IPS DF 6.9 (cell line): ENCODE data around the gene TAC1.
"Not testable (repeated sequence)": the region's sequence is repeated elsewhere in the genome, so short reads cannot be mapped to it uniquely, and the experiment has no call there.

Experiments
- DNase-seq: peaks from one replicate; pipeline ENCODE4 v3.0.0-alpha.2; 2013; ENCODE audit warnings: low read depth, low spot score
- H3K27ac ChIP-seq: one replicate; pipeline ENCODE4 v1.5.1; 2013; ENCODE audit warnings: low read length, control low read depth
- H3K27me3 ChIP-seq: 2 replicates; pipeline ENCODE4 v1.6.1; 2013; ENCODE audit warnings: mild to moderate bottlenecking, low read length; ENCODE audit not compliant: control insufficient read depth, insufficient read depth
- H3K36me3 ChIP-seq: 2 replicates; pipeline ENCODE4 v1.6.1; 2013; ENCODE audit warnings: low read length; ENCODE audit not compliant: control insufficient read depth, insufficient read depth
- H3K4me1 ChIP-seq: 2 replicates; pipeline ENCODE4 v1.6.1; 2013; ENCODE audit warnings: low read length; ENCODE audit not compliant: control insufficient read depth, insufficient read depth
- H3K4me3 ChIP-seq: 2 replicates; pipeline ENCODE4 v1.5.1; 2013; ENCODE audit warnings: mild to moderate bottlenecking, low read length
- H3K9me3 ChIP-seq: 2 replicates; pipeline ENCODE4 v1.6.1; 2013; ENCODE audit warnings: low read length, inconsistent platforms; ENCODE audit not compliant: control insufficient read depth, insufficient read depth
- whole genome bisulfite sequencing: extraction: QIAGEN DNeasy Blood & Tissue Kit; methylation state at CpG from one replicate; pipeline ENCODE4 v1.1.7; 2013; ENCODE audit warnings: mixed read lengths, missing lambda C conversion rate; ENCODE audit not compliant: insufficient read length, insufficient coverage; 5-methylcytosine and 5-hydroxymethylcytosine counted together

The TAC1 gene

DNA sequence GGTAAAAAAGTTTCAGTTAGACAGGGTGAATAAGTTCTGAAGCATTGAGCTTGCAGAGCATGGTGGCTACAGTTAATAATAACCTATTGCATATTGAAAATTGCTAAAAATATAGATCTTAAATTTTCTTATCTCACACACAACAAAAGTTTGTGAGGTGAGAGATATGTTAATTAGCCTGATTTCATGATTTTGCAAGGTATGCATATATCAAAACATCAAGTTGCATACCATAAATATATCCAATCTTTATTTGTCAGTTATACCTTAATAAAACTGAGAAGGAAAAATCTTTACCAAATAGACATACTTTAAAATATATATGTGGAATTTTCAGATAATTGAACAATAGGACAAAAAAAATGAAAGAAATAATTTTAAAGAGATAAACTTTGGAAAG, 16.6 kb downstream of the TAC1 start:
- no peaks in the 10 kb centered on the region for H3K36me3 ChIP-seq
- H3K27me3 ChIP-seq, result no peaks in the 10 kb centered on the region
- H3K4me1 ChIP-seq, result no peaks in the 10 kb centered on the region
- H3K27ac ChIP-seq, result no peak overlapping the region
- H3K4me3 ChIP-seq, result no peak overlapping the region
- no peak for DNase-seq
- no peaks in the 10 kb centered on the region for H3K9me3 ChIP-seq

- H3K27ac ChIP-seq, result no peak overlapping the region
- no peaks in the 10 kb centered on the region for H3K36me3 ChIP-seq
- WGBS, result no CpG with 5 or more reads among the region's 2 CpGs
Measured at GRCh38 chr7:97751566-97751965, 19.7 kb downstream of the TAC1 start.

GRCh38 chr7:97752215-97752614, 20.3 kb downstream of the TAC1 start:
- Histone ChIP-seq H3K4me1 (no peaks in the 10 kb centered on the region), H3K9me3 (no peaks in the 10 kb centered on the region), H3K27ac (no peak overlapping the region), H3K36me3 (no peaks in the 10 kb centered on the region), H3K4me3 (no peak overlapping the region), H3K27me3 (no peaks in the 10 kb centered on the region)
- no CpG with 5 or more reads among the region's 1 CpG for WGBS
- DNase-seq, result no peak

More at GRCh38 chr7:97751566-97751965, 19.7 kb downstream of the TAC1 start:
- no peak for DNase-seq
- Histone ChIP-seq H3K9me3 (no peaks in the 10 kb centered on the region), H3K4me1 (no peaks in the 10 kb centered on the region), H3K27me3 (no peaks in the 10 kb centered on the region), H3K4me3 (no peak overlapping the region)

DNA sequence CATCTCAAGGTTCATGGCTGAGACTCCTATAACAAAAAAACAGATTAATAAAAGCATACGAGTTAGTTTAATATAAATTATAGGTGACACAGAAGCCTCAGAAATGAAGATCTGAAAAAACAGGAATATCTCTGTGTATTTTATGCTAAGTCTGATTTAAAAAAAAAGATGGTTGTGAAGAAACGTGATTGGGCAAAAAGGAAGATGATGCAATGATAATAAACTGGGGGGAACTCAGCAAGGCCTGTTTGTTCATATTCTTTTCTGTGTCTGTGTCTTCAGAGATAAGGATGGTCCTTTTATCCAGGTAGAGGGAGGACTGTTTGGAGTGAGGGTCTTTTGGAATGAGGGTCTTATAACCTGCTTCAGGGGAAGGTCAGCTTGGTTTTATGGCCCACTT, 25.9 kb downstream of the TAC1 start:
- H3K27ac ChIP-seq, result no peak overlapping the region
- DNase-seq, result no peak
- H3K4me1 ChIP-seq, result no peaks in the 10 kb centered on the region
- H3K4me3 ChIP-seq, result no peak overlapping the region
- H3K36me3 ChIP-seq, result no peaks in the 10 kb centered on the region
- no peaks in the 10 kb centered on the region for H3K27me3 ChIP-seq
- 100% methylated on average over 1 of the region's 2 CpGs for WGBS
- H3K9me3 ChIP-seq, result no peaks in the 10 kb centered on the region

DNA sequence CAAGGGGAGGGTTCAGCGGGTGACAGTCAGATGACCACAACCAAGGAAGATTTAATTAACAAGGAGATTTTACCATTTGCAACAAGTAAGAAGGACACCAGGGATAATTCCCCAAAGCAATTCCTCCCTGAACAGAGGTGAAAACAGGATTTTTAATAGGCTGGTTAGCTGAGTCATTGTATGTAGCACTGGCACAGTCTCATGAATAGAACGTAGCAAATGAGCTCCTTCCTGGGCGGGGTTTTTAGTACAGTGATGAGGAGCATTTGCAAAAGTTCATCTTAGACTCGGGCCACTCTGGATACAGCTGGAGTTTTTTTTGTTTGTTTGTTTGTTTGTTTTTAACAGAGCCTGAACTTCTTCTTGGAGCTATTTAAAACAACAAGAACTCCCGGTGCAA, 39.0 kb downstream of the TAC1 start:
- no peak overlapping the region for H3K4me3 ChIP-seq
- H3K4me1 ChIP-seq, result no peaks in the 10 kb centered on the region
- no peaks in the 10 kb centered on the region for H3K9me3 ChIP-seq
- no peak overlapping the region for H3K27ac ChIP-seq
- DNase-seq, result no peak
- WGBS, result no CpG with 5 or more reads among the region's 5 CpGs
- no peaks in the 10 kb centered on the region for H3K36me3 ChIP-seq
- no peaks in the 10 kb centered on the region for H3K27me3 ChIP-seq

DNA sequence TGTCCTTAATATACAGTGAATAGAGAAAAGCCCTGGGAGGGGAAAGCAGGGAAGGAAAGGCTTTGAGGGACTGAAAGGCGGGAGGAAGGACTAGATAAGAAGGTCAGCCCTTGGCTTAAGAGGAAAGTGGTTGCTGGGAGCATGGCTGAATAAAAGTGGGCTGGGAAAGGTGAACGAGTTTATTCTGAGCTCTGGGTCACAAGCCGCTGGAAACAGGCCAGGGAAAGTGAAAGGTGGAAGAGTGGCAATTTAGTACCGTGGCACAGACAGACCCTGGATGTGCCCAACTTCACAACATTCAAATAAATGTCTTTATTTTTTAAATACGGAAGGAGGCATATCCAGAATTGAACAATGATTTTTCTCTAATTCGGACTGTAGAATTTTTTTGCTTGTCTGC, 39.7 kb downstream of the TAC1 start:
- no CpG with 5 or more reads among the region's 6 CpGs for WGBS
- no peaks in the 10 kb centered on the region for H3K9me3 ChIP-seq
- H3K27me3 ChIP-seq, result no peaks in the 10 kb centered on the region
- H3K4me1 ChIP-seq, result no peaks in the 10 kb centered on the region
- no peaks in the 10 kb centered on the region for H3K36me3 ChIP-seq
- DNase-seq, result no peak
- no peak overlapping the region for H3K27ac ChIP-seq
- no peak overlapping the region for H3K4me3 ChIP-seq

GRCh38 chr7:97772045-97772901, 40.4 kb downstream of the TAC1 start:
- WGBS, result no CpG with 5 or more reads among the region's 4 CpGs
- H3K4me1 ChIP-seq, result no peaks in the 10 kb centered on the region
- DNase-seq, result no peak
- no peaks in the 10 kb centered on the region for H3K36me3 ChIP-seq
- H3K27ac ChIP-seq, result no peak overlapping the region
- no peaks in the 10 kb centered on the region for H3K27me3 ChIP-seq
- no peaks in the 10 kb centered on the region for H3K9me3 ChIP-seq
- no peak overlapping the region for H3K4me3 ChIP-seq

DNA sequence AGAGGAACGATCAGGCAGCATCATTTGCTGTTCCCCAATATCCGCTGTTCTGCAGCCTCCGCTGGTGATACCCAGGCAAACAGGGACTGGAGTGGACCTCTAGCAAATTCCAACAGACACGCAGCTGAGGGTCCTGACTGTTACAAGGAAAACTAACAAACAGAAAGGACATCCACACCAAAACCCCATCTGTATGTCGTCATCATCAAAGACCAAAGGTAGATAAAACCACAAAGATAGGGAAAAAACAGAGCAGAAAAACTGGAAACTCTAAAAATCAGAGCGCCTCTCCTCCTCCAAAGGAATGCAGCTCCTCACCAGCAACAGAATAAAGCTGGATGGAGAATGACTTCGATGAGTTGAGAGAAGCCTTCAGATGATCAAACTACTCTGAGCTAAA, 54.5 kb downstream of the TAC1 start:
- H3K27ac ChIP-seq, H3K27me3 ChIP-seq, H3K4me1 ChIP-seq, H3K4me3 ChIP-seq, H3K9me3 ChIP-seq, H3K36me3 ChIP-seq, DNase-seq: not testable (repeated sequence)
- no CpG with 5 or more reads among the region's 7 CpGs for WGBS
